ENCODE data around the gene FRMD4B.
"Not testable (repeated sequence)": the region's sequence is repeated elsewhere in the genome, so short reads cannot be mapped to it uniquely, and the experiment has no call there.

FRMD4B gene

GRCh38 chr3:69359916-69360315 is 26.0 kb downstream of the FRMD4B start:
- DNase-seq: no peak

- no peak for DNase-seq
Measured at GRCh38 chr3:69359339-69359893, 26.5 kb downstream of the FRMD4B start.

GRCh38 chr3:69357196-69357595 is 28.7 kb downstream of the FRMD4B start:
- no peak for DNase-seq

- no peak for DNase-seq
Measured at GRCh38 chr3:69354948-69355347, 30.9 kb downstream of the FRMD4B start.

GRCh38 chr3:69353503-69353902 is 32.4 kb downstream of the FRMD4B start:
- no peak for DNase-seq

- DNase-seq: no peak
Measured at GRCh38 chr3:69353088-69353478, 32.8 kb downstream of the FRMD4B start.

- no peak for DNase-seq
Measured at GRCh38 chr3:69352305-69353087, 33.4 kb downstream of the FRMD4B start.

- DNase-seq: no peak
Measured at GRCh38 chr3:69343875-69344274, 42.0 kb downstream of the FRMD4B start.

- no peak for DNase-seq
Measured at GRCh38 chr3:69342074-69342473, 43.8 kb downstream of the FRMD4B start.

- no peak for DNase-seq
Measured at GRCh38 chr3:69339760-69340159, 46.1 kb downstream of the FRMD4B start.

- no peak for DNase-seq
Measured at GRCh38 chr3:69338911-69339310, 47.0 kb downstream of the FRMD4B start.

- DNase-seq: no peak
Measured at GRCh38 chr3:69332934-69333333, 53.0 kb downstream of the FRMD4B start.

GRCh38 chr3:69330891-69331400 is 54.9 kb downstream of the FRMD4B start:
- DNase-seq: no peak

- DNase-seq: no peak
Measured at GRCh38 chr3:69329892-69330291, 56.0 kb downstream of the FRMD4B start.

GRCh38 chr3:69328963-69329302 is 57.0 kb downstream of the FRMD4B start:
- no peak for DNase-seq

- DNase-seq: no peak
Measured at GRCh38 chr3:69328103-69328962, 57.6 kb downstream of the FRMD4B start.

GRCh38 chr3:69326855-69327300 is 59.0 kb downstream of the FRMD4B start:
- DNase-seq: peak; percentile 27 to 73

- DNase-seq: no peak
Measured at GRCh38 chr3:69325151-69325550, 60.7 kb downstream of the FRMD4B start.

GRCh38 chr3:69324362-69325025 is 61.4 kb downstream of the FRMD4B start:
- no peak for DNase-seq

GRCh38 chr3:69323941-69324340 is 61.9 kb downstream of the FRMD4B start:
- no peak for DNase-seq

GRCh38 chr3:69322512-69322911 is 63.4 kb downstream of the FRMD4B start:
- DNase-seq: not testable (repeated sequence)

GRCh38 chr3:69322158-69322509 is 63.8 kb downstream of the FRMD4B start:
- no peak for DNase-seq

Data from stimulated activated CD4-positive, alpha-beta T cell treated with anti-CD3 and anti-CD28 coated beads, Interleukin-4, amount 100 ng/mL, for 4 hours (primary cell).